ENCODE results near the gene GNA12.

DNA sequence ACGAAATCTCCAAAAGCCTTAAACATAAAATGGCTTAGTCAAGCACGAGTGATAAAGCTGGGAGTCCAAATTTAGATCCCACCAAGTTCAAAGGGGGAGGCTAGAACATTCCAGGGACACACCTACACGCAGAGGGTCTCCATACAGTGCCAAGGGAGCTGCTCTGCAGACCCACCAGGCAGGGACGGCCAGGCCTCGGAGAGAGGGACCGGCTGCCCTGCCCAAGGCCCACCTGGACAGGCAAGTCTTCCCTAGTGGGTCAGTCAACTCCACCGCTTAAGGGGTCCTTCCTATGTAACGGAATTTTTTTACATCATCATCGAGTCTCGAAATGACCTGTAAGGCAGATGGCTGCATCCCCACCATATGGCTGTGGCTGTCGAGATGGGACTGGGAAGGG lies 127.6 kb downstream of the GNA12 start:
- no peak for TF ChIP-seq JUND (IDR thresholded peaks at IDR 0.05; ENCODE audit: borderline replicate concordance, low read depth, low read length)
- TF ChIP-seq JUND (tag; IDR thresholded peaks at IDR 0.05; ENCODE audit: borderline replicate concordance, low read depth, low read length), result no peak
- TF ChIP-seq ZNF274 (IDR thresholded peaks at IDR 0.05; ENCODE audit: borderline replicate concordance, low read depth, low read length), result no peak
- TF ChIP-seq CHD4 (IDR thresholded peaks at IDR 0.05; ENCODE audit: insufficient read depth, insufficient replicate concordance, low read depth, low read length, poor library complexity, severe bottlenecking), result no peak
- TF ChIP-seq ZC3H11A (IDR thresholded peaks at IDR 0.05; ENCODE audit: low read depth, low read length), result no peak
- TF ChIP-seq FOXP1 (CRISPR knock-in tag; IDR thresholded peaks at IDR 0.05), result no peak
- TF ChIP-seq PKNOX1 (IDR thresholded peaks at IDR 0.05), result no peak
- no peak for TF ChIP-seq CTCF (IDR thresholded peaks at IDR 0.05 in 2 of 3, conservative IDR thresholded peaks at IDR 0.05 in 1 of 3; ENCODE audit: insufficient read depth in 2 of 3, low read depth in 1 of 3, low read length in 3 of 3)

All from K562 (cell line).